Gastroesophageal sphincter (tissue), 4 donors: ENCODE data around the gene EGFR. TPM values are rescaled to one million over a fixed set of nuclear protein-coding genes. Genes with fewer than 3 reads are reported as not detected.

Experiments
- ATAC-seq: fragments of 150-250 bp; one replicate; pipeline ENCODE4 v1.9.1; 2016; ENCODE audit warnings: mild to moderate bottlenecking, moderate library complexity
- H3K27ac ChIP-seq, 4 donors: fragments of 200-600 bp; sonication (generic) in 3 of 4; 1 replicate in 3 of 4; 2 replicates in 1 of 4; pipeline ENCODE4 v1.5.1; 2016 to 2019
- H3K27me3 ChIP-seq: fragments of 200-600 bp; sonication (generic); one replicate; pipeline ENCODE4 v1.5.1; 2019
- H3K36me3 ChIP-seq, 2 donors: fragments of 200-600 bp; sonication (generic); one replicate each; pipeline ENCODE4 v1.5.1; 2019; ENCODE audit warnings: control low read depth in 1 of 2
- H3K4me1 ChIP-seq, 3 donors: fragments of 200-600 bp; sonication (generic); 1 replicate in 2 of 3; 2 replicates in 1 of 3; pipeline ENCODE4 v1.5.1; 2016 to 2019; ENCODE audit warnings: control low read depth in 2 of 3
- H3K4me3 ChIP-seq, 2 donors: fragments of 200-600 bp; sonication (generic); one replicate each; pipeline ENCODE4 v1.5.1; 2019; ENCODE audit warnings: mild to moderate bottlenecking in 1 of 2, moderate library complexity in 1 of 2
- H3K9me3 ChIP-seq, 3 donors: fragments of 200-600 bp; sonication (generic); one replicate each; pipeline ENCODE4 v1.5.1; 2017 to 2019; ENCODE audit warnings: control low read depth in 2 of 3
- EP300 ChIP-seq: sonication (generic); formaldehyde crosslinking; IDR thresholded peaks from one replicate; pipeline ENCODE4 v1.6.1; 2017; ENCODE audit warnings: antibody characterized with exemption, mild to moderate bottlenecking
- POLR2A ChIP-seq, 2 donors: fragments of 450-650 bp; IDR thresholded peaks; one replicate each; pipeline ENCODE4 v1.6.1; 2017; ENCODE audit warnings: antibody characterized with exemption in 2 of 2, mild to moderate bottlenecking in 2 of 2, moderate library complexity in 1 of 2
- POLR2AphosphoS5 ChIP-seq: sonication (generic); formaldehyde crosslinking; IDR thresholded peaks from one replicate; pipeline ENCODE4 v1.6.1; 2017; ENCODE audit warnings: antibody characterized with exemption
- WGBS, 2 donors: methylation state at CpG; one replicate each; pipeline ENCODE4 v1.1.5; 2018; ENCODE audit warnings: low coverage in 1 of 2; 5-methylcytosine and 5-hydroxymethylcytosine counted together
- total RNA-seq, 4 donors: library from RNA; depleted of rRNA; stranded (reverse); fragments of >200 nt; gene quantifications; one replicate each; pipeline ENCODE4 v1.1.0, GENCODE V29; 2016
- TF ChIP-seq, protein P1 (sequence below), 4 experiments: fragments of 200-600 bp in 2 of 4; fragments of 450-650 bp in 2 of 4; sonication (generic) in 1 of 4; IDR thresholded peaks; one replicate each; pipeline ENCODE4 v1.5.1; 2017 to 2019; ENCODE audit warnings: antibody characterized with exemption in 4 of 4, mild to moderate bottlenecking in 2 of 4, moderate library complexity in 2 of 4

Gene EGFR
- total RNA-seq, 4 donors from 2014 or later = 85.7 to 126 (median 111) TPM

DNA sequence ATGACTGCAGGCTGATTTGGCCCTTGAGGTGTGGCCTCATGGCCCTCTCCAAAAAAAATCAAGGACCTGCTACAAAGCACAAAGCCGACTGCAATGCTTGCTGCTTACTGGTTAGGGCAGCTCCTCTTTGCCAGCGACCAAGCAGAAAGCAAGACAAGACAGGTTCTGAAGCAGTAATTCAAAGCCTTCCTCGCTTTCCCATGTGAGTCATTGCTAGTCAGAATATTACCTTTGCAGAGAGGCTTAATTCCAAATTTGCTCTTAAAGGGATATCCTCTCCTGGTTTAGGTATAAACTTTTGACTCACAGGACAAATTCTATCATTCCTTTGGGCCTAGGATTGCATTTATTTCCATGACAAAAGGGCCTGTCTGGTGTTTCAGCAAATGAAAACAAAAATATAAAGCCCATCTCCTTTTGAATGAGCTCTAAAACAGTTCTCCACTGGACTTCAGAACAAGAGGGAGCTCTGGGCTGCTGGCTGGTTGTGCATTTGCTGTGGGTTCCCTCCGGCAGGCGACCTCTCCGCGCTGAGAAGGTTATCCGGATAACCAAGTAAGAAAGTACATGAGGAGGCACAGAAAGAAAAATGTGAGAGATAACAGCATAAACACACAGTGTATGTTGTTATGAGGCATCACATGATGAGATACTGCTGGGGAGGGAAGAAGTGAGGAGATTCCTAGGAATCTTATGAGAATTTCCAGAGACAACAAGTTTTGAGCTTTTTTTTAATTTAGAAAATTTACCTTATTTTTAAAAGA lies 90.8 kb downstream of the EGFR start:
- Histone ChIP-seq H3K9me3 (no peaks in the 10 kb centered on the region), H3K27me3 (no peaks in the 10 kb centered on the region), H3K4me1 (peaks cover 11 to 90% (median 37%) of the 10 kb centered on the region in 3 donors), H3K36me3 (no peaks in the 10 kb centered on the region), H3K4me3 (no peak overlapping the region), H3K27ac (peak overlapping the region in 1 of 4 donors; percentile 36)
- TF ChIP-seq POLR2A (IDR thresholded peaks at IDR 0.05) (no peak), EP300 (no peak)
- TF ChIP-seq, protein P1, sequence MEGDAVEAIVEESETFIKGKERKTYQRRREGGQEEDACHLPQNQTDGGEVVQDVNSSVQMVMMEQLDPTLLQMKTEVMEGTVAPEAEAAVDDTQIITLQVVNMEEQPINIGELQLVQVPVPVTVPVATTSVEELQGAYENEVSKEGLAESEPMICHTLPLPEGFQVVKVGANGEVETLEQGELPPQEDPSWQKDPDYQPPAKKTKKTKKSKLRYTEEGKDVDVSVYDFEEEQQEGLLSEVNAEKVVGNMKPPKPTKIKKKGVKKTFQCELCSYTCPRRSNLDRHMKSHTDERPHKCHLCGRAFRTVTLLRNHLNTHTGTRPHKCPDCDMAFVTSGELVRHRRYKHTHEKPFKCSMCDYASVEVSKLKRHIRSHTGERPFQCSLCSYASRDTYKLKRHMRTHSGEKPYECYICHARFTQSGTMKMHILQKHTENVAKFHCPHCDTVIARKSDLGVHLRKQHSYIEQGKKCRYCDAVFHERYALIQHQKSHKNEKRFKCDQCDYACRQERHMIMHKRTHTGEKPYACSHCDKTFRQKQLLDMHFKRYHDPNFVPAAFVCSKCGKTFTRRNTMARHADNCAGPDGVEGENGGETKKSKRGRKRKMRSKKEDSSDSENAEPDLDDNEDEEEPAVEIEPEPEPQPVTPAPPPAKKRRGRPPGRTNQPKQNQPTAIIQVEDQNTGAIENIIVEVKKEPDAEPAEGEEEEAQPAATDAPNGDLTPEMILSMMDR (IDR thresholded peaks at IDR 0.05) = no peak
- WGBS, 2 donors = 35 to 55% methylated on average over 3 to 8 of the region's 8 CpGs
- ATAC-seq = no peak

DNA sequence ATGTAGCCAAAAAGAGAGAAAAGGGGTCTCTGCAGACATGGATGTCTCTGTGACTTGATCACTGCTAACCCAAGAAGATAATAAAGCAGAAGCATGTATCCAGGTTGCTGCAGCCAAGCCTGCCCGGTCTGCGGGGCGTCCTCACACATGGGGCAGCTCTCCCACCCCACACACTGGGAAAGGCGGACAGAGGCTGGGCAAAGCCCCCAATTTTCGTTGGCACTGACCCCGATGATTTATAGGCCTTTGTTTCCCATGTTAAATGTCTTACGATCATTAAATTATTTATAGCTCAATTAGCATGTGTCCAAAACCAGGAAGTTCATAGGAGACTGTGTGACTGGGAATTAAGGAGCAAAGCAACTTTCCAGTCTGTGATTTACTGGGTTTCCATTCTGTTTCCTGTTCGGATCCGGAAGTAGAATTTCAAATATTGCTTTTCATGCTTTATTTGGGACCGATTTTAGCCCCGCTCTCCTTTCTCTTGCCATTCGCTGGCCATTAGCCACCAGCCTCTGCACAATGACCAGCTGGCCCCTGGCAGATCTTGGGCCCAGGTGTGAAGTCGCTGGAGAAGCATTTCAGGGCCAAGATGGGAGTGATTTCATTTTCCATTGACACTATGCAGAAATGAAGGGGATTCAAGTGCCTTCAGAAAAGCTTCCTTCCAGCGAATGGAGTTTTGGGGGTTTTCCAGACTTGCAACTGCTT lies 91.6 kb downstream of the EGFR start:
- peaks cover 4 to 88% (median 28%) of the 10 kb centered on the region in 3 donors for H3K4me1 ChIP-seq
- no peaks in the 10 kb centered on the region for H3K9me3 ChIP-seq
- no peak overlapping the region for H3K4me3 ChIP-seq
- H3K36me3 ChIP-seq = no peaks in the 10 kb centered on the region
- ATAC-seq = no peak
- no peaks in the 10 kb centered on the region for H3K27me3 ChIP-seq
- TF ChIP-seq, protein P1 (IDR thresholded peaks at IDR 0.05) = no peak
- H3K27ac ChIP-seq = peak overlapping the region in 3 of 4 donors; percentile 3 to 34 (median 26)
- 60 to 69% methylated on average over 12 to 14 of the region's 14 CpGs for WGBS, 2 donors

DNA sequence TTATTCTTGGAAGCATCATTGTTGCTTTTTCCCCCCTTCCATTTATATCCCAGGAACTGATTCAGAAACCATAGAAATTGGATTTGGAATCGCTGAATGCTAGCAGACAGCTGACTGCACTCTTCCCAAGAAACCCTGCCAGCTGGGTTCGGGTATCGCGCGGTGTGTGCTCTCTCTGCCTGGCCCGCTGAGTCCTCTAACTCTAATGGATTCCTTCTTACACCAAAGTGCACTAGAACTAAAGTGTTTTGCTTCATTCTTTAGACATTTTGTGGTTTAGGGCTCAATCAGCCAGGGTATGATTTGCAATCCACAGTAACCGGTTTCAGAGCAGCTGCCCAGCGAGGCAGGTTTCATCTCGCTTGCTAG lies 92.2 kb downstream of the EGFR start:
- Histone ChIP-seq H3K4me3 (no peak overlapping the region), H3K27me3 (no peaks in the 10 kb centered on the region), H3K36me3 (no peaks in the 10 kb centered on the region), H3K9me3 (no peaks in the 10 kb centered on the region), H3K27ac (peak overlapping the region in 3 of 4 donors; percentile 3 to 34 (median 26)), H3K4me1 (peaks cover 4 to 87% (median 27%) of the 10 kb centered on the region in 3 donors)
- TF ChIP-seq, protein P1 (IDR thresholded peaks at IDR 0.05) = no peak
- TF ChIP-seq EP300 = no peak
- no peak for TF ChIP-seq POLR2AphosphoS5
- no peak for TF ChIP-seq POLR2A (IDR thresholded peaks at IDR 0.05)
- 39% methylated on average over 8 of the region's 9 CpGs; no CpG with 5 or more reads in 1 of the 2 donors for WGBS, 2 donors
- no peak for ATAC-seq

DNA sequence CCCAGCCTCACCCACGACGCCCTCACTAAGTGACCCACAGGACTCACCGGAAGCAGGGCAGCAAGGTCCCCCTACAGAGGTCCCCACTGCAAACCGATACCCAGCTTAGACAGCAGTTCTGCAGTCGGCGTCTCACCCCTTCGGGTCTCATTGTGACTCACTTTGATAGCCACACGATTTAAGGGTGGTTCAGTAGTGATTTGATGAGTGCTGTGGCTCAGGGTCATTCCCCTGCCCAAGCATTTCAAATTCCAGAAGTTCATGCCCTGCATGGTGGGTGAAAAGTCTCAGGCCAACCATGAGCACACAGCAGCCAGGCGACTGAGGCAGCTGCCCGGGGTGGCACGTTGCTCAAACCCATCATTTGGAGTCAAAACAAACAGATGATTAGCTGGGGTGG lies 93.2 kb downstream of the EGFR start:
- H3K36me3 ChIP-seq = no peaks in the 10 kb centered on the region
- 79 to 100% methylated on average over 1 to 6 of the region's 11 CpGs for WGBS, 2 donors
- H3K27me3 ChIP-seq = no peaks in the 10 kb centered on the region
- H3K4me1 ChIP-seq = peaks cover 4 to 77% (median 24%) of the 10 kb centered on the region in 3 donors
- no peak for ATAC-seq
- TF ChIP-seq, protein P1 (IDR thresholded peaks at IDR 0.05) = no peak
- no peak for TF ChIP-seq EP300
- TF ChIP-seq POLR2AphosphoS5 = no peak
- TF ChIP-seq POLR2A (IDR thresholded peaks at IDR 0.05) = no peak
- no peak overlapping the region for H3K27ac ChIP-seq
- no peaks in the 10 kb centered on the region for H3K9me3 ChIP-seq
- H3K4me3 ChIP-seq = no peak overlapping the region
